Testis (tissue), 3 donors: ENCODE results near the gene ARHGAP1. TPM values are rescaled to one million over a fixed set of nuclear protein-coding genes. Genes with fewer than 3 reads are reported as not detected.
"Not testable (repeated sequence)": the region's sequence is repeated elsewhere in the genome, so short reads cannot be mapped to it uniquely, and the experiment has no call there.

Source experiments
- DNase-seq: peaks from one replicate; pipeline ENCODE4 v3.0.0-alpha.2; 2019
- H3K27ac ChIP-seq, 2 donors: fragments of 200-600 bp; sonication (generic); one replicate each; pipeline ENCODE4 v1.5.1; 2019
- H3K27me3 ChIP-seq: fragments of 200-600 bp; sonication (generic); one replicate; pipeline ENCODE4 v1.5.1; 2019
- H3K36me3 ChIP-seq: fragments of 200-600 bp; sonication (generic); one replicate; pipeline ENCODE4 v1.5.1; 2017; ENCODE audit warnings: low read depth; ENCODE audit errors: missing control alignments
- H3K4me1 ChIP-seq: fragments of 200-600 bp; sonication (generic); one replicate; pipeline ENCODE4 v1.5.1; 2019
- H3K4me3 ChIP-seq, 2 donors: fragments of 200-600 bp; sonication (generic); one replicate each; pipeline ENCODE4 v1.5.1; 2017 to 2019
- H3K9me3 ChIP-seq: fragments of 200-600 bp; sonication (generic); one replicate; pipeline ENCODE4 v1.5.1; 2017
- CTCF ChIP-seq, 3 experiments: fragments of 450-650 bp in 2 of 3; fragments of 200-600 bp in 1 of 3; sonication (generic) in 1 of 3; IDR thresholded peaks; one replicate each; pipeline ENCODE4 v1.5.1; 2016 to 2019; ENCODE audit warnings: antibody characterized with exemption in 3 of 3, mild to moderate bottlenecking in 2 of 3, moderate library complexity in 1 of 3
- POLR2A ChIP-seq: fragments of 450-650 bp; IDR thresholded peaks from one replicate; pipeline ENCODE4 v1.6.1; 2017; ENCODE audit warnings: antibody characterized with exemption, mild to moderate bottlenecking, moderate library complexity
- WGBS, 2 donors: methylation state at CpG; one replicate each; pipeline ENCODE4 v1.1.5; 2018; 5-methylcytosine and 5-hydroxymethylcytosine counted together
- intact Hi-C: fragments of 100-400 bp; cut with DNase I; formaldehyde crosslinking; loops from one replicate; pipeline ENCODE4 v1.15.1; 2023; ENCODE audit warnings: low total_unique reads
- polyA plus RNA-seq: library from polyadenylated mRNA; stranded (reverse); fragments of 350-450 nt; fragmentation: Illumina TruSeq; extraction: RNeasy Lipid Tissue Mini Kit (QIAGEN cat#74804); gene quantifications from one replicate; pipeline ENCODE4 v1.2.3, GENCODE V29; 2014; ENCODE audit warnings: low read depth, low replicate concordance; ENCODE audit not compliant: insufficient read depth
- total RNA-seq, 2 donors: library from RNA; depleted of rRNA; stranded (reverse); fragments of >200 nt; gene quantifications; one replicate each; pipeline ENCODE4 v1.2.3, GENCODE V29; 2016

ARHGAP1 gene
- total and polyA plus RNA-seq, 3 donors from 2014 or later = 39.7 to 68.9 (median 50.2) TPM

DNA sequence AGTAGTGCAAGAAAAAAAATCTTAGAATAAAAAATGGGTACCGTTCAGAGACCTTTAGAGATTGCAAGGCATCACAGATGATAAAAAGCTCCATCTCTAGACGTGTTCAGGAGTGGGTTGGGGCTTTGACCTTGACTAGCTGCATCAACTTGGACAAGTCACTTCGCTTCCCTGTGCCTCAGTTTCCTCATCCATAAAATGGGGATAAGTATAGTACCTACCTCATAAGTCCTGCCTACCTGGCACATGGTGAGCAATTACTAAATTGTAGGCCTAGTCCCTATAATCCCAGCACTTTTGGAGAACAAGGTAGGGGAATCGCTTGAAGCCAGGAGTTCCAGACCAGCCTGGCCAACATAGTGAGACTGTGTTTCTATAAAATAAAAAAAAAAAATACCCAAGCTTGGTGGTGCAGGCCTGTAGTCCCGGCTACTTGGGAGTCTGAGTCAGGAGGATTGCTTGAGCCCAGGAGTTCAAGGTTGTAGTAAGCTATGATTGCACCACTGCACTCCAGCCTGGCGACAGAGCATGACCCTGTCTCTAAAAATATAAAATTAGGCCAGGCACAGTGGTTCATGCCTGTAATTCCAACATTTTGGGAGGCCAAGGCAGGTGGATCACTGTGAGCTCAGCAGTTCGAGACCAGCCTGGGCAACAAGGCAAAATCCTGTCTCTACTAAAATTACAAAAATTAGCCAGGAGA is 12.6 kb upstream of the ARHGAP1 start:
- DNase-seq = no peak
- intact Hi-C loops = no loop called here
- Histone ChIP-seq H3K36me3 (no peaks in the 10 kb centered on the region), H3K27me3 (no peaks in the 10 kb centered on the region), H3K27ac (no peak overlapping the region), H3K9me3 (no peaks in the 10 kb centered on the region), H3K4me1 (peaks cover 4% of the 10 kb centered on the region), H3K4me3 (no peak overlapping the region)
- 90% methylated on average over 7 of the region's 7 CpGs for WGBS, 2 donors
- TF ChIP-seq CTCF (IDR thresholded peaks at IDR 0.05) = no peak
- no peak for TF ChIP-seq POLR2A

DNA sequence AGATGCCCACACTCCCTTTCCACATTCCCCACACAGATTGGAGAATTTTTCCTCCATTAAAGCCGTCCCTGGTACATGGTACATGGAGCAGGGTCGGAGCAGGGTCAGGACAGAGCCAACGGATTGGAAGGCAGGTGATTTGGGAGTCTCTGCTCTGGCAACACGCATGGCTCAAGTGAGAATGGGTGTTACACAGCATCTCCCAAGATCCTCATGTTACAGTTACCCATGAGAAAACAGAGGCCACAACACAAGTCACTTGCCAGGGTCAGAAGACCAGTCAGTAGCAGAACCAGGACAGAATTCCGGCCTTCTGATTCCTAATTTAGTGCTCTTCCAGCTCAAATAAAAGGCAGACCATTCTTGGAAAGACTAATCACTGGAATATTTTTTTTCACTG is 10.9 kb upstream of the ARHGAP1 start:
- H3K9me3 ChIP-seq = no peaks in the 10 kb centered on the region
- H3K27me3 ChIP-seq = no peaks in the 10 kb centered on the region
- no peak for DNase-seq
- intact Hi-C loops = no loop called here
- peak overlapping the region; percentile 71 to 89 for H3K27ac ChIP-seq
- WGBS, 2 donors = 62 to 63% methylated on average over 2 to 5 of the region's 5 CpGs
- TF ChIP-seq POLR2A = no peak
- no peak for TF ChIP-seq CTCF (IDR thresholded peaks at IDR 0.05)
- H3K36me3 ChIP-seq = no peaks in the 10 kb centered on the region
- peaks cover 4% of the 10 kb centered on the region for H3K4me1 ChIP-seq
- H3K4me3 ChIP-seq = no peak overlapping the region

DNA sequence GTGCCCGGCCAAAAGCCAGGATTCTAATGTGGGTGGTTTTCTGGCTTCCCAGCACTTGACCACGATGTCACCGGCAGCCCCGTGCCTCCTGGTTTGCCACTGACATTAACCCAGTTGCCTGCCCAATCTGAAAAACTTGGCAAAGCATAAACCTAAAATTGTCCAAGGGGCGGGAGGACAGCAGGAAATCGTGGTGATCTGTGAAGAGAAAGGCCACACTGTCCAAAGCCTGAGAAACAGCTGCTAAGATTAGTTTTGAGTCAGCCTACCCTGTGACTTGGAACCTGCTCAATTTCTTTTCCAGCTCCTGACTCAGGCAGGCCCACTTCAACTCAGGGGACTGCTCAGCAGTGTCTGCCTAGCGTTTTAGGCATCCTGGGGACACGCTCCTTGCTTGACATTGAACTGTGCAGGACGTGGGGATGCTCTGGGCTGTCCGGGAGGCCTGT is 10.4 kb upstream of the ARHGAP1 start:
- TF ChIP-seq POLR2A (no peak), CTCF (IDR thresholded peaks at IDR 0.05) (no peak)
- Histone ChIP-seq H3K9me3 (no peaks in the 10 kb centered on the region), H3K36me3 (no peaks in the 10 kb centered on the region), H3K27me3 (no peaks in the 10 kb centered on the region), H3K4me3 (no peak overlapping the region), H3K4me1 (peaks cover 4% of the 10 kb centered on the region), H3K27ac (peak overlapping the region; percentile 71 to 89)
- 43 to 47% methylated on average over 6 to 10 of the region's 10 CpGs for WGBS, 2 donors
- DNase-seq = peak; percentile 70
- intact Hi-C loops = no loop called here

DNA sequence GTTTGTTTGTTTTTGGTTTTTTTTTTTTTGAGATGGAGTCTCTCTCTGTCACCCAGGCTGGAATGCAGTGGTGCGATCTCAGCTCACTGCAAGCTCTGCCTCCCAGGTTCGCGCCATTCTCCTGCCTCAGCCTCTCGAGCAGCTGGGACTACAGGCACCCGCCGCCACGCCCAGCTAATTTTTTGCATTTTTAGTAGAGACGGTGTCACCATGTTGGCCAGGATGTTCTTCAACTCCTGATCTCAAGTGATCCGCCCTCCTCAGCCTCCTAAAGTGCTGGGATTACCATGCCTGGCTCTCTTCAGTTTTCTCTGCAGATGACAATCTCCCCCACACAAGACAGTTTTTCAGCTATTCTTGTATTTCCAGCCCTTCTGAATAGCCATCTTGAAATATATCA is 8.9 kb upstream of the ARHGAP1 start:
- H3K4me3 ChIP-seq, H3K27me3 ChIP-seq, H3K4me1 ChIP-seq, H3K9me3 ChIP-seq, H3K36me3 ChIP-seq, intact Hi-C loops, H3K27ac ChIP-seq, DNase-seq: not testable (repeated sequence)
- 92 to 94% methylated on average over 9 of the region's 9 CpGs for whole genome bisulfite sequencing, 2 donors

GRCh38 chr11:46706886-46707285 is 6.5 kb upstream of the ARHGAP1 start:
- Histone ChIP-seq H3K27ac (no peak overlapping the region), H3K36me3 (no peaks in the 10 kb centered on the region), H3K9me3 (no peaks in the 10 kb centered on the region), H3K27me3 (no peaks in the 10 kb centered on the region), H3K4me1 (peaks cover 9% of the 10 kb centered on the region), H3K4me3 (no peak overlapping the region)
- DNase-seq = no peak
- intact Hi-C loops = no loop called here
- 83% methylated on average over 7 of the region's 7 CpGs for WGBS, 2 donors
- TF ChIP-seq CTCF (IDR thresholded peaks at IDR 0.05) (no peak), POLR2A (no peak)
